Fibroblast of lung (primary cell): ENCODE measurements around the gene C1GALT1. TPM values are rescaled to one million over a fixed set of nuclear protein-coding genes. Genes with fewer than 3 reads are reported as not detected.

Source experiments
- DNase-seq, 2 donors: peaks; one replicate each; pipeline versions ENCODE4 v3.0.0 to v3.0.0-alpha.2; 2010; ENCODE audit warnings: low read depth in 2 of 2
- H2AFZ ChIP-seq: 2 replicates; pipeline ENCODE4 v1.5.1; 2012; ENCODE audit warnings: low read length, control low read depth, inconsistent platforms
- H3K27ac ChIP-seq: 2 replicates; pipeline ENCODE4 v1.5.1; 2011; ENCODE audit warnings: low read length, control low read depth; ENCODE audit not compliant: insufficient read depth
- H3K27me3 ChIP-seq: 2 replicates; pipeline ENCODE4 v1.5.1; 2011; ENCODE audit warnings: mild to moderate bottlenecking, low read length; ENCODE audit not compliant: control insufficient read depth, insufficient read depth
- H3K36me3 ChIP-seq: 2 replicates; pipeline ENCODE4 v1.5.1; 2011; ENCODE audit warnings: low read length; ENCODE audit not compliant: control insufficient read depth, insufficient read depth
- H3K4me1 ChIP-seq: 2 replicates; pipeline ENCODE4 v1.5.1; 2011; ENCODE audit warnings: low read length; ENCODE audit not compliant: control insufficient read depth, insufficient read depth; ENCODE audit errors: extremely low read depth
- H3K4me2 ChIP-seq: 2 replicates; pipeline ENCODE4 v1.5.1; 2011; ENCODE audit warnings: low read length, control low read depth; ENCODE audit not compliant: insufficient read depth; ENCODE audit errors: extremely low read depth
- H3K4me3 ChIP-seq, 4 experiments: fragments of 200-600 bp in 1 of 4; sonication (generic) in 1 of 4; replicated peaks in 1 of 4; 2 replicates each; pipeline ENCODE4 v1.5.1; 2011 to 2016; ENCODE audit warnings: low read length in 4 of 4, low read depth in 3 of 4, mild to moderate bottlenecking in 3 of 4, control low read depth in 2 of 4, inconsistent platforms in 1 of 4, mixed read lengths in 1 of 4; ENCODE audit not compliant: insufficient read depth in 1 of 4; ENCODE audit errors: control extremely low read depth in 1 of 4
- H3K79me2 ChIP-seq: 2 replicates; pipeline ENCODE4 v1.5.1; 2012; ENCODE audit warnings: mild to moderate bottlenecking, low read length, inconsistent platforms; ENCODE audit not compliant: control insufficient read depth, insufficient read depth
- H3K9ac ChIP-seq: 2 replicates; pipeline ENCODE4 v1.5.1; 2011; ENCODE audit warnings: mild to moderate bottlenecking, low read length, control low read depth; ENCODE audit not compliant: insufficient read depth
- H3K9me3 ChIP-seq: 2 replicates; pipeline ENCODE4 v1.5.1; 2012; ENCODE audit warnings: low read depth, low read length; ENCODE audit not compliant: control insufficient read depth, insufficient read depth
- H4K20me1 ChIP-seq: 2 replicates; pipeline ENCODE4 v1.5.1; 2011; ENCODE audit warnings: low read length; ENCODE audit not compliant: control insufficient read depth, insufficient read depth; ENCODE audit errors: extremely low read depth
- CTCF ChIP-seq, 2 donors: IDR thresholded peaks in 1 of 2; conservative IDR thresholded peaks in 1 of 2; 1 replicate in 1 of 2; 2 replicates in 1 of 2; pipeline ENCODE4 v1.5.1; 2011 to 2012; ENCODE audit warnings: low read length in 2 of 2, control low read depth in 1 of 2, inconsistent platforms in 1 of 2, low read depth in 1 of 2, mild to moderate bottlenecking in 1 of 2
- EZH2 ChIP-seq: IDR thresholded peaks from 2 replicates; pipeline ENCODE4 v1.5.1; 2012; ENCODE audit warnings: low read length, control low read depth, mild to moderate bottlenecking; ENCODE audit errors: missing control alignments
- polyA plus RNA-seq, 2 donors: library from polyadenylated mRNA; depleted of rRNA in 1 of 2; stranded (reverse) in 1 of 2; unstranded in 1 of 2; fragments of >200 nt; gene quantifications; 2 replicates each; pipeline ENCODE4 v1.2.1, GENCODE V29; 2011 to 2012; ENCODE audit warnings: missing spikeins in 1 of 2
- total RNA-seq: library from RNA; depleted of rRNA; stranded (reverse); fragments of >200 nt; gene quantifications from 2 replicates; pipeline ENCODE4 v1.2.1, GENCODE V29; 2014

The C1GALT1 gene
- total and polyA plus RNA-seq, 2 donors (not counting 1 experiment from before 2014, with no cell fraction given): 17.0 to 26.3 TPM

- H3K27ac ChIP-seq: peak overlapping the region; percentile 30
- no peaks in the 10 kb centered on the region for H3K27me3 ChIP-seq
- H2AFZ ChIP-seq: no peak overlapping the region
- TF ChIP-seq CTCF (conservative IDR thresholded peaks at IDR 0.05 in 1 of 2, IDR thresholded peaks at IDR 0.05 in 1 of 2; ENCODE audit: low read depth in 1 of 2, low read length in 2 of 2) (no peak), EZH2 (no peak)
- peaks cover 2% of the 10 kb centered on the region for H3K4me1 ChIP-seq
- H3K36me3 ChIP-seq: no peaks in the 10 kb centered on the region
- no peak overlapping the region for H3K4me3 ChIP-seq
- DNase-seq: peak; percentile 72 to 77
- no peaks in the 10 kb centered on the region for H4K20me1 ChIP-seq
- no peaks in the 10 kb centered on the region for H3K79me2 ChIP-seq
- H3K9me3 ChIP-seq: no peaks in the 10 kb centered on the region
- peak overlapping the region; percentile 44 for H3K4me2 ChIP-seq
- H3K9ac ChIP-seq: no peak overlapping the region
Observed at GRCh38 chr7:7221599-7222038, 39.3 kb downstream of the C1GALT1 start.

GRCh38 chr7:7223250-7223649 is 40.9 kb downstream of the C1GALT1 start:
- Histone ChIP-seq H3K4me3 (no peak overlapping the region), H3K9ac (no peak overlapping the region), H3K4me1 (peaks cover 2% of the 10 kb centered on the region), H3K79me2 (no peaks in the 10 kb centered on the region), H3K27me3 (no peaks in the 10 kb centered on the region), H3K9me3 (no peaks in the 10 kb centered on the region), H3K4me2 (no peak overlapping the region), H4K20me1 (no peaks in the 10 kb centered on the region), H3K36me3 (no peaks in the 10 kb centered on the region), H2AFZ (no peak overlapping the region), H3K27ac (no peak overlapping the region)
- no peak for DNase-seq
- TF ChIP-seq EZH2 (no peak), CTCF (conservative IDR thresholded peaks at IDR 0.05 in 1 of 2, IDR thresholded peaks at IDR 0.05 in 1 of 2; ENCODE audit: low read depth in 1 of 2, low read length in 2 of 2) (no peak)

- peaks cover 2% of the 10 kb centered on the region for H3K4me1 ChIP-seq
- H2AFZ ChIP-seq: no peak overlapping the region
- no peak overlapping the region for H3K4me2 ChIP-seq
- H3K27me3 ChIP-seq: no peaks in the 10 kb centered on the region
- H3K9me3 ChIP-seq: no peaks in the 10 kb centered on the region
- no peaks in the 10 kb centered on the region for H4K20me1 ChIP-seq
- no peak for TF ChIP-seq CTCF (conservative IDR thresholded peaks at IDR 0.05 in 1 of 2, IDR thresholded peaks at IDR 0.05 in 1 of 2; ENCODE audit: low read depth in 1 of 2, low read length in 2 of 2)
- TF ChIP-seq EZH2: no peak
- no peak overlapping the region for H3K4me3 ChIP-seq
- no peaks in the 10 kb centered on the region for H3K36me3 ChIP-seq
- no peak for DNase-seq
- H3K79me2 ChIP-seq: no peaks in the 10 kb centered on the region
- no peak overlapping the region for H3K9ac ChIP-seq
- no peak overlapping the region for H3K27ac ChIP-seq
Observed at GRCh38 chr7:7226407-7226806, 44.1 kb downstream of the C1GALT1 start.
